ENCODE data around the gene ZEB2. TPM values are rescaled to one million over a fixed set of nuclear protein-coding genes. Genes with fewer than 3 reads are reported as not detected.

Gene ZEB2
- total RNA-seq, 4 donors from 2014 or later, result 148 to 290 (median 218) TPM

GRCh38 chr2:144452989-144453336 lies 67.0 kb downstream of the ZEB2 start:
- no peak for TF ChIP-seq POLR2A (IDR thresholded peaks at IDR 0.05)
- TF ChIP-seq EP300 (IDR thresholded peaks at IDR 0.05), result no peak
- no peak for TF ChIP-seq CTCF (IDR thresholded peaks at IDR 0.05)
- H3K27me3 ChIP-seq, result no peaks in the 10 kb centered on the region
- DNase-seq (ENCODE audit: low spot score in 2 of 2), result no peak
- H3K36me3 ChIP-seq, result no peaks in the 10 kb centered on the region
- 24 to 28% methylated on average over 4 of the region's 4 CpGs for WGBS, 2 donors
- H3K9me3 ChIP-seq, result no peaks in the 10 kb centered on the region
- H3K4me1 ChIP-seq, result peaks cover 0 to 85% (median 34%) of the 10 kb centered on the region in 4 donors
- peak overlapping the region; percentile 6 to 33 (median 8) for H3K4me3 ChIP-seq
- H3K27ac ChIP-seq, result peak overlapping the region; percentile 43 to 90 (median 79)

GRCh38 chr2:144452169-144452988 lies 67.5 kb downstream of the ZEB2 start:
- WGBS, 2 donors, result 23% methylated on average over 15 of the region's 15 CpGs
- Histone ChIP-seq H3K27ac (peak overlapping the region; percentile 43 to 90 (median 79)), H3K9me3 (no peaks in the 10 kb centered on the region), H3K27me3 (no peaks in the 10 kb centered on the region), H3K4me3 (peak overlapping the region; percentile 6 to 33 (median 8)), H3K4me1 (peaks cover 0 to 83% (median 31%) of the 10 kb centered on the region in 4 donors), H3K36me3 (no peaks in the 10 kb centered on the region)
- TF ChIP-seq POLR2A (IDR thresholded peaks at IDR 0.05) (no peak), CTCF (IDR thresholded peaks at IDR 0.05) (peak in 2 of 5 experiments; percentile 12 to 28)
- DNase-seq (ENCODE audit: low spot score in 2 of 2), result no peak

- Histone ChIP-seq H3K4me3 (no peak overlapping the region), H3K27me3 (no peaks in the 10 kb centered on the region), H3K36me3 (no peaks in the 10 kb centered on the region), H3K9me3 (no peaks in the 10 kb centered on the region), H3K4me1 (peaks cover 0 to 74% (median 25%) of the 10 kb centered on the region in 4 donors), H3K27ac (peak overlapping the region; percentile 2 to 90 (median 50))
- no peak for DNase-seq (ENCODE audit: low spot score in 2 of 2)
- TF ChIP-seq EP300 (IDR thresholded peaks at IDR 0.05) (no peak), POLR2A (IDR thresholded peaks at IDR 0.05) (no peak), CTCF (IDR thresholded peaks at IDR 0.05) (no peak)
- 82 to 84% methylated on average over 2 of the region's 2 CpGs for WGBS, 2 donors
Observed at GRCh38 chr2:144451443-144451842, 68.5 kb downstream of the ZEB2 start.

GRCh38 chr2:144449028-144449406 lies 70.9 kb downstream of the ZEB2 start:
- peak overlapping the region; percentile 9 to 26 (median 19) for H3K4me3 ChIP-seq
- peak overlapping the region; percentile 60 to 90 (median 76) for H3K27ac ChIP-seq
- TF ChIP-seq CTCF (IDR thresholded peaks at IDR 0.05), result peak in 4 of 5 experiments; percentile 13 to 40 (median 30)
- no peak for TF ChIP-seq POLR2A (IDR thresholded peaks at IDR 0.05)
- no peak for TF ChIP-seq EP300 (IDR thresholded peaks at IDR 0.05)
- peaks cover 0 to 69% (median 19%) of the 10 kb centered on the region in 4 donors for H3K4me1 ChIP-seq
- no peaks in the 10 kb centered on the region for H3K9me3 ChIP-seq
- H3K36me3 ChIP-seq, result no peaks in the 10 kb centered on the region
- H3K27me3 ChIP-seq, result no peaks in the 10 kb centered on the region
- DNase-seq (ENCODE audit: low spot score in 2 of 2), result no peak
- 28 to 51% methylated on average over 7 of the region's 7 CpGs for WGBS, 2 donors

GRCh38 chr2:144448389-144449027 lies 71.4 kb downstream of the ZEB2 start:
- no peak for DNase-seq (ENCODE audit: low spot score in 2 of 2)
- Histone ChIP-seq H3K4me3 (peak overlapping the region; percentile 9 to 26 (median 19)), H3K27ac (peak overlapping the region; percentile 60 to 90 (median 76)), H3K36me3 (no peaks in the 10 kb centered on the region), H3K27me3 (no peaks in the 10 kb centered on the region), H3K4me1 (peaks cover 0 to 68% (median 20%) of the 10 kb centered on the region in 4 donors), H3K9me3 (no peaks in the 10 kb centered on the region)
- 53 to 60% methylated on average over 10 of the region's 10 CpGs for WGBS, 2 donors
- TF ChIP-seq EP300 (IDR thresholded peaks at IDR 0.05) (peak in 1 of 2 donors; percentile 7), CTCF (IDR thresholded peaks at IDR 0.05) (no peak)
